ENCODE results near the gene DXO.
"Not testable (repeated sequence)": the region's sequence is repeated elsewhere in the genome, so short reads cannot be mapped to it uniquely, and the experiment has no call there.

The DXO gene

DNA sequence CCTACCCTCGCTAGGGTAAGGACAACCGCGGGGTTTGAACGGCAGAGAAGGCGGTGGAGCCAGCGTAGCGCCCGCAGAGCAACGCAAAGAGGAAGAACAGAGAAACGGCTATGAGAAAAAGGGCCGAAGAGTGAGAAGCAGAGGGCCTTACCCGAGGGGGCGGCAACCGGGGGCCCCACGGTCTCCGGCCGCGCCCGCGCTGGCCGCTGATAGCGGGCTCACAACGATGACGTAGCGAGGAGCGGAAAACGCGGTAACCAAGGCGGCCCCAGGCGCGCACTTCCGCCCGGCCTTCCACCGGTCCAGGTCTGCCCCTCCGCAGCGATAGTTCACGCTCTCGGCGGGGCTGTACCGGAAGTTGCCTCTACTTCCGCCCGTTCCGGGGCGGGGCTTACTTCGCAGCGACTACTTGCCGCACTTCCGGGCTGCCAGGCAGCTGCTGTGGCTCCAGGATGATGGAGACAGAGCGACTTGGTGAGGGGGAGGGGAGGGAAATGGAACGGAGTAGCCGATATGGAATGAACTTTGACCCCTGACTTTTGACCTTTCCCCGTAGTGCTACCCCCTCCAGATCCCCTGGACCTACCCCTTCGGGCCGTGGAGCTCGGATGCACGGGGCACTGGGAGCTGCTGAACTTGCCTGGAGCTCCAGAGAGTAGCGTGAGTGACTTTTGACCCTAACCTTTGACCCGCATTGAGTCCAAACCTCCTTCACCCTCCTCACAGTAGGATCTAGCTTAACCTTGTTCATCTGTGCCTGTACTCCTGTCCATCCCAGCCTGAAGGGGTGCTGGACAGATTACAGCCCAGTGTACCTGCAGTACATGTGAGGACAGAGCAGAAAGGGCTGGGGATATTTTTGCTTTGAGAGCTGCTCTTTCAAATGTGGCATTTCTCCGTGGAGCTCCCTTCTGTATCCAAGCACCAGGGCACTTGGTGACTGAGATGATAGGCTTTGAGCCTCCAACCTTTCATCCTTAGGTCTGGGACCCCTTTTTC is 12.9 kb downstream of the DXO start, which contains the start of the genes NELFE and SKIC2:
Gene NELFE (minus strand): TSS at position 231 of the 999 bp plus-strand sequence. CDS start 525 bp downstream, outside the sequence.
Gene SKIC2 (plus strand): TSS at position 435 of the 999 bp plus-strand sequence. CDS start 18 bp downstream, at position 453.
- DNase-seq (ENCODE audit: low read depth): peak; percentile 98

DNA sequence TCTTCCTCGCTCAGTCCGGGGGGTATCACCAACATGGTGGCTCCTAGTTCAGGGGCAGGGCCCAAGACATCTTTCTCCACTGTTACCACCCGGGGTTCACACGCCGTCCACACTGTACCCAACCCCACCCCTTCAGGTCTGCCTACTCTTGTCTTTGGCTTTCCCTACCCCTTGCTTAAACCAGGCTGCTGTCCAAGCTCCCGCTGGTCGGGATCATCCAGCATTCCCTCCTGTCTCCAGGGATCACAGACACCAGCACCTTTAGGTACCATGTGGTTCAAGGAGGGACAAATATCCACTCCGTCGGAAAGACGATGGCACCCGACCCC is 13.6 kb downstream of the DXO start:
- no peak for DNase-seq (ENCODE audit: low read depth)

DNA sequence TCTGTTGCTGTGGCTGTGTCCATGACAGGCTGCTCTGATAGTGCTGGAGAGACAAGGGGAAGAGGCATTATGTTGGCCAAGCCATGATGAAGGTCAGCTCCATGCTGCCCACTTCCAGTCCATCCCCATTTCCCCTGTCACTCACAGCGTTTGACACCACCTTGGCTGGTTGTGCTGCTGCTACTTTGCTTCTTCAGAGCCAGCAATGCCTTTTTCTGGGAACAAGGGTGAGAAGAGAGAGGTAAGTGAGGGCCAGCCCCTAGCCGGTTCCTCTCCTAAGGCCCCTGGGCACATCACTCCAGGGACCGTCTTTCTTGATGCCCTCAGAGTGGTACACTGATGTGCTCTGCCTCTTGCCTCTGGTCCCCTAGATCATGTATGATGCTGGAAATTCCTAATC is 15.1 kb downstream of the DXO start:
- DNase-seq (ENCODE audit: low read depth): no peak

DNA sequence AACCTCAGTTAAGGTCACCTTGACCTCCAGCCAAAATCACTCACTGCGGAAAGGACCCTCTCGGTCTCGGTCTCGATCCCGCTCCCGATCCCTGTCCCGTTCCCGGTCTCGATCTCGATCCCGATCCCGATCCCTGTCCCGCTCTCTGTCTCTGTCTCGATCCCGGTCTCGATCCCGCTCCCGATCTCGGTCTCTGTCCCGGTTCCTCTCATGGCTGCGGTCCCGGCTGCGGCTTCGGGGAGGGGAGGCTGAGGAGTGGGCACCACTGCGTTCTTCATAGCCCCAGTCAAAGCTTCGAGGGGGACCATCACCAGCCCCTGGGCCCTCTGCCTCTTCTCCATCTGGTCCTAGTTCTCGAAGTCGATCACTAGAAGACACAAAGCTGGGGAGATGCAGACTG is 17.4 kb downstream of the DXO start:
- no peak for DNase-seq (ENCODE audit: low read depth)

DNA sequence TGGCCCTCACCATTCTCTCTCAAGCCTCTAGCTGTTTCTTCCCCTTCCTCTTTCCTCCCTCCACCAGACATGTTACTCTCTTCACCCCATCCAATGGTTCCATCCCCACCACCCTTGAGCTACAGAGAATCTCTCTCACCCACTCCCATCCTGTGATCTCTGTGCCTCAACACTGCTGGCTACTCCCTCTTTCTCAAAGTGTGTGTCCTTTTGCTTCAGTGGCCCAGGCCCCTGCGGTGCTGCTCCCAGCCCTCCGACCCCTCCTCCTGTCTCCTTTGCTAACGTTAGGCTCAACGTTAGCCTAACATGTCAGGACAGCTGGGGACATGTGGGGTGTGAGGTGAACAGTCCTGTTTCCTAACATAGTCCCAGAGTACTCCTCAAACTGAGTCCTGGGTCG is 19.0 kb downstream of the DXO start:
- DNase-seq (ENCODE audit: low read depth): no peak

DNA sequence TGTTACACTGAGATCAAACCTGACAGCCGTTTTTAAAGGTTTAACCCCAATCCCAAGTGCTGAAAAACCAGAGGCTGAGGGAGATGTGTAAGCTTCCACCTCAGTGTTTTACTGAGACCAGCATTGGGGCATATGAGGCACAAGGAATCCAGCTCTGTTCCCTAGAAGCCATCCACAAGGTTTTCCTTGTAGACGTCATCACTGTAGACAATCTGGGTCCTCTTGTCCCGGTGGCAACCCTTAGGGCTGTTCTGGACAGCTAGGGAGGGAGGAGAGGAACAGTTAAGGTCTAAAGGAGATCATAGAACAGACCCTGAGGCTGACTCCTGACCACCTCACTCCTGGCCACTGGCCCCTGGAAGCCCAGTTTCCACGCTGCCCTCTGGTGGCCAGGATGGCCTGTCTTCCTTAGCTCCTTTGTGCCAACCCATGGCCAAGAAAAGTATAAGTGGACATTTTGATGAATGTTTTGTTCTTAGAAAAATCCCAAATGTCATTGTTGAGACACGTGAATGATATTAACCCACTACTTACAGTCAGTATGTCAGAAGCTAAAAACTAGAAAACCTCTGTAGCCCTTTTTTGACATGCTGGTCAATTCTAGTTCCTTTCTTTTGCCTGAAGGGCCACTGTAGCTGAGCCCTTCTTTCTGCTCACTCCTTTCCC is 19.7 kb downstream of the DXO start:
- peak; percentile 52 for DNase-seq (ENCODE audit: low read depth)

DNA sequence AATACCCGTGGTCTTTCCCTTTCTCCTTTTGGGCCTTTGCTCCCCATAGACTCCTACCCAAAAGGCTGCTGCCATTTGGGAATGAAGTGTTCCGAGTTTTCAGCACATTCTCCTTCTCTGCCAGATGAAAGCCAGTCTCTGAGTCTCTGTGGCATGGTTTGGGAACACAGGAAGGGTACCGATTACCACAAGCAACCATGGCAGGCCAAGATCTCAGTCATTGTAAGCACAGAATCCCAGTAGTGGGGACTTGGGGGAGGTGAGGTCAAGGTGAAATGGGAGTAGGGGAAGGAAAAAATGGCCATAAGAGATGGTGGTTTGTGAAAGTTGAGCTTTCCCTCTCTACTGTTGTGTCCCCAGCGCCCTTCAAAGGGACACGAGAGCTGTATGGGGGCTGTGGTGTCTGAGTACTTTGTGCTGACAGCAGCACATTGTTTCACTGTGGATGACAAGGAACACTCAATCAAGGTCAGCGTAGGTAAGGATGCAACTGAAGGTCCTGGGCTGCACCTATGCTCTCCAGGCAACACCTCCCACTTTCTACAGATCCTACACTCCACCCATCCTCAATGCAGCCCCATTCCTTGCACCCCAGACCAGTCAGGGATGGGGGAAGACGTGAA is 21.9 kb downstream of the DXO start:
- no peak for DNase-seq (ENCODE audit: low read depth)

DNA sequence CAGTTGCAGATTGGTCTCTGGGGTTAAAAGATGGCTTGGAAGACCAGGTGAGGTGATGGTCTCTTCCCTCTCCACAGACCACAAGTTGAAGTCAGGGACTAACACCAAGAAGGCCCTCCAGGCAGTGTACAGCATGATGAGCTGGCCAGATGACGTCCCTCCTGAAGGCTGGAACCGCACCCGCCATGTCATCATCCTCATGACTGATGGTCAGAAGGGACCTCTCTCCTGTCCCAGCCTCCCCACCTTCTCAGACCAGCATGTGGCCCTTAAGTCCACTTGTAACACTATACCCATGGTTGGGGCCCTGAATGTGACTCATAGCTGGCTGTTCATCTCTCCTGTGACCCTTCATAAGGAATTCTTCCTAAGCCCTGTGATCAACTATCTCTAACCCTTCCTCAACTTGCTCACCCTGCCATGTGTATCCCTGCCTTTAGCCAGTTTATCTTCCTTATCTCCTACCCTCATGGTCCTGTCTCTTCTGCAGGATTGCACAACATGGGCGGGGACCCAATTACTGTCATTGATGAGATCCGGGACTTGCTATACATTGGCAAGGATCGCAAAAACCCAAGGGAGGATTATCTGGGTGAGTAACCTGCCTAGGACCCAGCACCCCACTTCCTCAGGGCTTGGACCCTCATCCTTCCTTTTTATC is 23.1 kb downstream of the DXO start:
- DNase-seq (ENCODE audit: low read depth): no peak

DNA sequence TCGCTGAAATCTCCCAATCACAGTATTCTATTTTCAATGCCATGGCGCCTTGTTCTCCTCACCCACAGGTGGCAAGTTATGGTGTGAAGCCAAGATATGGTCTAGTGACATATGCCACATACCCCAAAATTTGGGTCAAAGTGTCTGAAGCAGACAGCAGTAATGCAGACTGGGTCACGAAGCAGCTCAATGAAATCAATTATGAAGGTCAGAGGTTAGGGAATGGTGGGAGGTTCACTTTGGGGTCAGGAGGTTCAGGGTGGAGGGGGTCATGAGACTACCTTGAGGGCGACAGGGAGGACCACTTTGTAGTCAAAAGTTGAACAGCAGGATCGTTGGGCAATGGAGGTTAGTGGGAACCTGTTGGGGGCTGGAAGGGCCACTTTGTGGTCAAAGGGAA is 23.6 kb downstream of the DXO start:
- no peak for DNase-seq (ENCODE audit: low read depth)

DNA sequence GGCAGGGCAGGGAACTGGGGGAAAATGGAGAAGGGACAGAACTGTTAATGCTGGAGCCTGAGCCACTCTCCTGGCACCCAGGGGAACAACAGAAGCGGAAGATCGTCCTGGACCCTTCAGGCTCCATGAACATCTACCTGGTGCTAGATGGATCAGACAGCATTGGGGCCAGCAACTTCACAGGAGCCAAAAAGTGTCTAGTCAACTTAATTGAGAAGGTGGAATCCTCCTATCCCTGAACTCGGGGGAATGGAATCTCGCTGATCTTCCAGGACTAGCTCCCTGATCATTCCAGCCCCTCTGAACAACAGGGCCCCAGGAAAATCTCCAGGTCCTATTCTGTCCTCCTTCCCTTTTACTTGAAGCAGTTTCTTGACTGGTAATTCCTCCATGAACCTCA is 24.1 kb downstream of the DXO start:
- no peak for DNase-seq (ENCODE audit: low read depth)

DNA sequence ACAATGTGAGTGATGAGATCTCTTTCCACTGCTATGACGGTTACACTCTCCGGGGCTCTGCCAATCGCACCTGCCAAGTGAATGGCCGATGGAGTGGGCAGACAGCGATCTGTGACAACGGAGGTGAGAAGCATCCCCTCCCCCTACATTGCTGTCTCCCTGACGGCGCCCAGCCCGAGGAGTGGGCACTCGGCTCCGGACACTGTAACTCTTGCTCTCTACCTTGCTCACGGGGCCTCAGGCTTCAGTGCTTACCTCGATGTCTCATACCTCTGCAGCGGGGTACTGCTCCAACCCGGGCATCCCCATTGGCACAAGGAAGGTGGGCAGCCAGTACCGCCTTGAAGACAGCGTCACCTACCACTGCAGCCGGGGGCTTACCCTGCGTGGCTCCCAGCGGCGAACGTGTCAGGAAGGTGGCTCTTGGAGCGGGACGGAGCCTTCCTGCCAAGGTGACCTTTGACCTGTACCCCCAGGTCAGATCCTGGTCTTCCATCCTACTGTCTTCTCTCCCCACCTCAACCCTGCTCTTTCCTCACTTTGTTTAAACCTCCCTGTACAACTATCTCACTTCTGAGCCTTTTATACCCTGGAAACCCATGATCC is 24.8 kb downstream of the DXO start:
- DNase-seq (ENCODE audit: low read depth): no peak

DNA sequence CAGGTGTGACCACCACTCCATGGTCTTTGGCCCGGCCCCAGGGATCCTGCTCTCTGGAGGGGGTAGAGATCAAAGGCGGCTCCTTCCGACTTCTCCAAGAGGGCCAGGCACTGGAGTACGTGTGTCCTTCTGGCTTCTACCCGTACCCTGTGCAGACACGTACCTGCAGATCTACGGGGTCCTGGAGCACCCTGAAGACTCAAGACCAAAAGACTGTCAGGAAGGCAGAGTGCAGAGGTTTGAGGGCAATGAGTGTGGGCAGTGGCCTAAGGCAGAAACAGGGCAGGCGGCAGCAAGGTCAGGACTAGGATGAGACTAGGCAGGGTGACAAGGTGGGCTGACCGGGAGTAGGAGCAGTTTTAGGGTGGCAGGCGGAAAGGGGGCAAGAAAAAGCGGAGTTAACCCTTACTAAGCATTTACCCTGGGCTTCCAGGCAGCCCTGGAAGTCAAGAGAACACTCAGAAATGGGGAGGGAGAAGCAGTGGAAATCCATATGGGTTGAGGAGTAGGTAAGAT is 25.5 kb downstream of the DXO start:
- DNase-seq (ENCODE audit: low read depth): no peak

DNA sequence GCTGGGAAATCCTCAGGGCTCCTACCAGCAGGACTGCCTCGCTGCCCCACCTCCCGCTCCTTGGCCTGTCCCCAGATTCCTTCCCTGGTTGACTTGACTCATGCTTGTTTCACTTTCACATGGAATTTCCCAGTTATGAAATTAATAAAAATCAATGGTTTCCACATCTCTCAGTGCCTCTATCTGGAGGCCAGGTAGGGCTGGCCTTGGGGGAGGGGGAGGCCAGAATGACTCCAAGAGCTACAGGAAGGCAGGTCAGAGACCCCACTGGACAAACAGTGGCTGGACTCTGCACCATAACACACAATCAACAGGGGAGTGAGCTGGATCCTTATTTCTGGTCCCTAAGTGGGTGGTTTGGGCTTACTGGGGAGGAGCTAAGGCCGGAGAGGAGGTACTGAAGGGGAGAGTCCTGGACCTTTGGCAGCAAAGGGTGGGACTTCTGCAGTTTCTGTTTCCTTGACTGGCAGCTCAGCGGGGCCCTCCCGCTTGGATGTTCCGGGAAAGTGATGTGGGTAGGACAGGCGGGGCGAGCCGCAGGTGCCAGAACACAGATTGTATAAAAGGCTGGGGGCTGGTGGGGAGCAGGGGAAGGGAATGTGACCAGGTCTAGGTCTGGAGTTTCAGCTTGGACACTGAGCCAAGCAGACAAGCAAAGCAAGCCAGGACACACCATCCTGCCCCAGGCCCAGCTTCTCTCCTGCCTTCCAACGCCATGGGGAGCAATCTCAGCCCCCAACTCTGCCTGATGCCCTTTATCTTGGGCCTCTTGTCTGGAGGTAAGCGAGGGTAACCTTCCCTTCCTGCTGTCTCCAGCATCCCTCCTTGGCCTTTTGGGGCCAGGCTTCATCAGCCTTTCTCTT is 26.2 kb downstream of the DXO start, which contains the start of gene CFB:
Gene CFB (plus strand): TSS at position 589 of the 863 bp plus-strand sequence. CDS start 127 bp downstream, at position 716.
- DNase-seq (ENCODE audit: low read depth): peak; percentile 83

DNA sequence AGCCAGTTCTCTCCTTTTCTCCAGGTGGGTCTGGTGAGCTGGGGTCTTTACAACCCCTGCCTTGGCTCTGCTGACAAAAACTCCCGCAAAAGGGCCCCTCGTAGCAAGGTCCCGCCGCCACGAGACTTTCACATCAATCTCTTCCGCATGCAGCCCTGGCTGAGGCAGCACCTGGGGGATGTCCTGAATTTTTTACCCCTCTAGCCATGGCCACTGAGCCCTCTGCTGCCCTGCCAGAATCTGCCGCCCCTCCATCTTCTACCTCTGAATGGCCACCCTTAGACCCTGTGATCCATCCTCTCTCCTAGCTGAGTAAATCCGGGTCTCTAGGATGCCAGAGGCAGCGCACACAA is 26.8 kb downstream of the DXO start:
- DNase-seq (ENCODE audit: low read depth): no peak

DNA sequence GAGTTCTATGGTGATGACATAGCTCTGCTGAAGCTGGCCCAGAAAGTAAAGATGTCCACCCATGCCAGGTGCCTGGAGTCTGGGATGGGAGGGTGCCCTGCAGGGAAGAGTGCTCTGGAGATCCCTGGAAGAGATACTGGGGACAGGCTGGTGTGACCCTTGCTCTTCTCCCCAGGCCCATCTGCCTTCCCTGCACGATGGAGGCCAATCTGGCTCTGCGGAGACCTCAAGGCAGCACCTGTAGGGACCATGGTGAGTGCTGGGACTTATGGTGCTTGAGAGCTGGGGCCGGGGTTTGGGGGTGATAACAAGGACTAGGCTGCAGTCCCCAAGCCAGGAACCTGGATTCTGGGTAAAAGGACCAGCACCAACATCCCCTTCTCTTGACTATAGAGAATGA is 28.2 kb downstream of the DXO start:
- DNase-seq (ENCODE audit: low read depth): no peak

DNA sequence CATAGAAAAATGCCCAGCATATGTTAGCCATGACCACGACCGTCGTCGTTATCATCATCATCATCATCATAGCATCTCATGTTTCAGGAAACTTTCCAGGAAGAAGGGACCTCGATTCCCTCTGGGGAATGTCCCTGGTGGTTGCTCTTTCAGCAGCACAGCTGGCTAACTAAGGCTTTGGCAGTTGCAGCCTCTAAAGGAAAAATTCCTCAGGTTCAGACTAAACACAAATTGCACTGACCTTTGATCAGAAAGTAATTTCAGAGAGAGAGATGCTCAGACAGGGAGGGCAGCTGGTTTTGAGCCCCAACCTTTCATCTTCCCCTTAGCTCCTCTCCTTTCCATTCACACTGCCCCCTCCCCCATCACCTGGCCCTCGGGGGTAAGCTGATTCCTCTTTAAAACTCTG is 31.7 kb downstream of the DXO start:
- DNase-seq (ENCODE audit: low read depth): peak; percentile 25

DNA sequence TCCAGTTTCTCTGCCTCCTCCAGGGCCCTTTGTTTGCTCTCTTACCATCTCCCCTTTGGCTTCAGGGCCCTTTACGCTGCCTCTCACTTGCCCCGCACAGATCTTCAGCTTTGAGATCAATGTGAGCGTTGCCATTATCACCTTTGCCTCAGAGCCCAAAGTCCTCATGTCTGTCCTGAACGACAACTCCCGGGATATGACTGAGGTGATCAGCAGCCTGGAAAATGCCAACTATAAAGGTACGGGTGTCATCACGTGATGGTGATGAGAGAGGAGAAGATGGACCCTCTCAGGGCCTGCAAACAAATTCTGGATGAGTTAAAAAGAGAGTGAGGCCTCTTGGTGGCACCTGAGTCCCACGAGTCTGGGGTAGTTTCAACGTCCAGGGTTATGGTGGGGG is 36.1 kb downstream of the DXO start:
- no peak for DNase-seq (ENCODE audit: low read depth)

DNA sequence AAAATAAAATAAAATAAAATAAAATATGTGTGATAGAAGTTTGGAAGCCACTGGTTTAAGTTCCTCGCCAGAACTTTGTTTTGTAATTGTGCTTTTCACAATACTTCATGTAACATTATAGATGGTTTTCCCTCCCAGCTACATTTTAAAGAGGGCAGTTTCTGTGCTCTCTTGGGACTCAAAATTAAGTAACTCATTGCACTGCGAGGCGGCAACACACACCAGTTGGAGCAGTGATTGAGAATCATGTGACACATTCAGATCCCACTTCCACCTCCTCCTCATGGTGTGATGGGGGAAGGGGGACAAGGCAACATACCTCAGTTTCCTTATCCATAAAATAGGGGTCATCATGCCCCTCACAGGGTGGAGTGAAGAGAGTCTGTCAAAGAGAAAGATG is 36.9 kb downstream of the DXO start:
- DNase-seq (ENCODE audit: low read depth): no peak

DNA sequence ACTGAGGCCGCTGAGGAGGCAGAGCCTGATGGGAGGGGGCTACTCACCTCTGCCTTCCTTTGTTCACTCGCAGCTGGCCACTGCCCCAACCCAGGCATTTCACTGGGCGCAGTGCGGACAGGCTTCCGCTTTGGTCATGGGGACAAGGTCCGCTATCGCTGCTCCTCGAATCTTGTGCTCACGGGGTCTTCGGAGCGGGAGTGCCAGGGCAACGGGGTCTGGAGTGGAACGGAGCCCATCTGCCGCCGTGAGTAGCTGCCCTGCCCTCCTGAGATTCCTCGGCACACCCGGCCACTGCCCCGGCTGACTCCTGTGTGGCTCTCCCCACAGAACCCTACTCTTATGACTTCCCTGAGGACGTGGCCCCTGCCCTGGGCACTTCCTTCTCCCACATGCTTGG is 38.4 kb downstream of the DXO start:
- DNase-seq (ENCODE audit: low read depth): no peak

DNA sequence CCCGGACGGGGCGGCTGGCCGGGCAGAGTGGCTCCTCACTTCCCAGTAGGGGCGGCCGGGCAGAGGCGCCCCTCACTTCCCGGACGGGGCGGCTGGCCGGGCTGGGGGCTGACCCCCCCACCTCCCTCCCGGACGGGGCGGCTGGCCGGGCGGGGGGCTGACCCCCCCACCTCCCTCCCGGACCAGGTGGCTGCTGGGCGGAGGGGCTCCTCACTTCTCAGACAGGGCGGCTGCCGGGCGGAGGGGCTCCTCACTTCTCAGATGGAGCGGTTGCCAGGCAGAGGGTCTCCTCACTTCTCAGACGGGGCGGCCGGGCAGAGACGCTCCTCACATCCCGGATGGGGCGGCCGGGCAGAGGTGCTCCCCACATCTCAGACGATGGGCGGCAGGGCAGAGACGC is 39.8 kb downstream of the DXO start:
- DNase-seq (ENCODE audit: low read depth): not testable (repeated sequence)

DNA sequence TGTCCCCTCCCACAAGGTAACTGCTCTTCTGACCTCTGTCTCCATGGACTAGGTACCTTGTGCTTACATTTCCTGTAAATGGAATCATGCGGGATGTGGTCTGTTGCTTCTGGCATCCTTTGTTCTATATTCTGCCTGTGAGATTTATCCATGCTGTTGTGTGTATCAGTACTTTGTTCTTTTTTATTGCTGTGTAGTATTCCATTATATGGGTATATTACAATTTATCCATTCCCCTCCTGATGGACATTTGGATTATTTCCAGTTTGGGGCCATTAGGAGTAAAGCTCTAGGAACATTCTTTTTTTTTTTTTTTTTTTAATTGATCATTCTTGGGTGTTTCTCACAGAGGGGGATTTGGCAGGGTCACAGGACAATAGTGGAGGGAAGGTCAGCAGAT is 41.0 kb downstream of the DXO start:
- no peak for DNase-seq (ENCODE audit: low read depth)

Measured in fibroblast of gingiva (primary cell).